GM06990 (cell line): ENCODE data around the gene SPSB3.

Source experiments
- DNase-seq: peaks from one replicate; pipeline ENCODE4 v3.0.0-alpha.2; 2011; ENCODE audit not compliant: insufficient read length; ENCODE audit errors: extremely low read depth
- H3K27me3 ChIP-seq: replicated peaks from 2 replicates; pipeline ENCODE4 v1.6.0; 2011; ENCODE audit warnings: low read length; ENCODE audit not compliant: control insufficient read depth, insufficient read depth
- H3K36me3 ChIP-seq: 2 replicates; pipeline ENCODE4 v1.5.1; 2011; ENCODE audit warnings: low read length; ENCODE audit not compliant: control insufficient read depth, insufficient read depth
- H3K4me3 ChIP-seq: replicated peaks from 2 replicates; pipeline ENCODE4 v1.5.1; 2011; ENCODE audit warnings: low read depth, mild to moderate bottlenecking, control low read depth, low read length
- CTCF ChIP-seq: IDR thresholded peaks from 2 replicates; pipeline ENCODE4 v1.5.1; 2011; ENCODE audit warnings: low read length, control low read depth, mild to moderate bottlenecking, inconsistent platforms; ENCODE audit not compliant: insufficient read depth, poor library complexity, severe bottlenecking

The SPSB3 gene

DNA sequence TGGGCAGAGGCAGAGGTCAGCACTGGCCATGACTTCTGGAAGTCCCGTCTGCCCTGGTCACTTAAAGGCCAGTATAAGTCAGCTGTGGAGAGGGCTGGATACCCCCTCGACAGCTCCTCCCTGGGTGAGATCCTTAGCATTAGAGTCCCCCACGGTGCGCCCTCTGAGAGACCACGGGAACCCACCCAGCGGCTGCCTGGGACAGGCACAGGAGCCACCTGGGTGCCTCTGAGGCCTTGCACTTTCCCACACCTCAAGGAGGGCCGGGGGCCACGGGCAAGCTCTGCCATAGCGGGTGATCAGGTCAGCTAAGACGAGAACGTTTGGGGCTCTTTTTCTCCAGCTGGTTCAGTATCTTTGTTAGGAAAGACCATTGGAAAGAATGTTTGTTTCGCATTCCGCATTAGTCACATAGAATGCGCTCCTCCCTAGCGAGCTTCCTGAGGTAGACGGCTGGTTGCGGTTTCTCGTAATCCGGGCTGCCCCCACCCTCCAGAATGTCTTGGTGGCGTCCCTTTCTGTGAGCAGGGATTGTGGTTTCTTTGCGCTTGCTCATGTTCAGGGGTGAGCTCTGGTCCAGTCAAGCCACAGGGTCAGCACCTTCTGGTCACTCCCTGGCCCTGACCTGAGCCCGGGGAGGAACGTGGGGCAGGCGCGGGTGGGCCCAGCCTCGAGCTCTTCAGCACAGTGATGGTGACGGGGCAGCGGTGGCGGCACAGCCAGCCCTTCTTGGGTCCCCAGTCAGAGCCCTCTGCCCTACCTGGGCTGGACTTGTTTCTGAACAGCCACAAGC, 36.3 kb downstream of the SPSB3 start:
- H3K27me3 ChIP-seq, result no peaks in the 10 kb centered on the region
- DNase-seq, result no peak
- TF ChIP-seq CTCF, result no peak
- peaks cover 27% of the 10 kb centered on the region for H3K36me3 ChIP-seq
- no peak overlapping the region for H3K4me3 ChIP-seq

- no peak for DNase-seq
- TF ChIP-seq CTCF, result no peak
- no peak overlapping the region for H3K4me3 ChIP-seq
- H3K36me3 ChIP-seq, result peaks cover 28% of the 10 kb centered on the region
- H3K27me3 ChIP-seq, result no peaks in the 10 kb centered on the region
Observed at GRCh38 chr16:1745181-1745899, 37.0 kb downstream of the SPSB3 start.

DNA sequence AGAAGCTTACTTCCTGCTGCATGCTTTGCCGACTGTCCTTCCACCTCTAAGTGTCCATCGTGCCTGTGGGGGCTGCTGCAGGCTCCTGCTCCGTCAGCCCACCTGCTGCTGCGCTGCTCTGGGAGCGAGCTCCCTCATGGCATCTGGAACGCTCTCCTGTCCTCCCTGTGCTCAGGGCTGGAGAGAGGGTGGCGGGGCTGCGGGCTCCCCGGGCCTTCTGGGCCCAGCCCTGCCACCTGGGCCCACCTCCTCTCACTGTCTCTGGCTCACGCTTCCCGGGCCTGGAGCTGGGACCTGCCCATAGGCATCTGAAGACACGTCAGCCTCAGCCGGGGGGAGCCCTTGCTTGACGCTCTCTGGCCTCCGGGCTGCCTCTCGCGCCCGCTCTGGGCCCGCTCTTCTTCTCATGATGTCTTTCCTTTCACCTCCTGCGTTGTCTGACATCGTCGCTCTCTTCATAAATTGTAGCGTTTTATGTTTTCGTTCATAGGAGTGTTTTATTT, 38.0 kb downstream of the SPSB3 start:
- no peak for DNase-seq
- H3K27me3 ChIP-seq, result no peaks in the 10 kb centered on the region
- H3K36me3 ChIP-seq, result peaks cover 28% of the 10 kb centered on the region
- no peak overlapping the region for H3K4me3 ChIP-seq
- TF ChIP-seq CTCF, result no peak

- no peak for TF ChIP-seq CTCF
- Histone ChIP-seq H3K36me3 (peaks cover 23% of the 10 kb centered on the region), H3K4me3 (no peak overlapping the region), H3K27me3 (no peaks in the 10 kb centered on the region)
- DNase-seq, result no peak
Observed at GRCh38 chr16:1743376-1744337, 38.7 kb downstream of the SPSB3 start.

- DNase-seq, result no peak
Observed at GRCh38 chr16:1741553-1742165, 40.7 kb downstream of the SPSB3 start.

More at GRCh38 chr16:1741553-1742165, 40.7 kb downstream of the SPSB3 start:
- Histone ChIP-seq H3K27me3 (no peaks in the 10 kb centered on the region), H3K4me3 (no peak overlapping the region), H3K36me3 (peaks cover 14% of the 10 kb centered on the region)
- no peak for TF ChIP-seq CTCF
